HepG2 (cell line): Measurements from ENCODE around the gene KRTAP5-1. TPM values are rescaled to one million over a fixed set of nuclear protein-coding genes. Genes with fewer than 3 reads are reported as not detected.
A peak's percentile ranks its signal among the peaks of the same experiment; 100 is the strongest.

Source experiments
- AKAP8 ChIP-seq: sonication (generic); formaldehyde crosslinking; IDR thresholded peaks from 2 replicates; pipeline ENCODE4 v1.5.1; 2020; ENCODE audit warnings: mild to moderate bottlenecking, missing genetic modification reagents
- E2F1 ChIP-seq: sonication (generic); formaldehyde crosslinking; IDR thresholded peaks from 2 replicates; pipeline ENCODE4 v1.5.0; 2020; ENCODE audit warnings: missing genetic modification reagents
- FOXA3 ChIP-seq: IDR thresholded peaks from 2 replicates; pipeline ENCODE4 v1.6.1; 2016; ENCODE audit warnings: missing genetic modification reagents, missing compliant biosample characterization
- FOXP4 ChIP-seq: sonication (generic); formaldehyde crosslinking; IDR thresholded peaks from 2 replicates; pipeline ENCODE4 v1.4.0; 2020; ENCODE audit warnings: missing genetic modification reagents
- HNF4A ChIP-seq: sonication (generic); formaldehyde crosslinking; IDR thresholded peaks from 2 replicates; pipeline ENCODE4 v1.4.0; 2020; ENCODE audit warnings: missing genetic modification reagents
- HNF4G ChIP-seq, 2 experiments: sonication (generic) in 1 of 2; formaldehyde crosslinking in 1 of 2; IDR thresholded peaks; 2 replicates each; pipeline versions ENCODE4 v1.4.0 to v1.6.1; 2011 to 2020; ENCODE audit warnings: borderline replicate concordance in 2 of 2, low read depth in 2 of 2, mild to moderate bottlenecking in 2 of 2, low read length in 1 of 2, missing genetic modification reagents in 1 of 2, moderate library complexity in 1 of 2
- JARID2 ChIP-seq: sonication (generic); formaldehyde crosslinking; IDR thresholded peaks from 2 replicates; pipeline ENCODE4 v1.8.1; 2023; ENCODE audit warnings: missing genetic modification reagents, inconsistent platforms; ENCODE audit not compliant: insufficient replicate concordance
- NCOA5 ChIP-seq: sonication (generic); formaldehyde crosslinking; IDR thresholded peaks from 2 replicates; pipeline ENCODE4 v1.4.0; 2020; ENCODE audit warnings: missing genetic modification reagents
- PHF21A ChIP-seq: sonication (generic); formaldehyde crosslinking; IDR thresholded peaks from 2 replicates; pipeline ENCODE4 v1.5.0; 2020; ENCODE audit warnings: mild to moderate bottlenecking, missing genetic modification reagents
- RXRA ChIP-seq: sonication (generic); formaldehyde crosslinking; IDR thresholded peaks from 2 replicates; pipeline ENCODE4 v1.5.1; 2020; ENCODE audit warnings: missing genetic modification reagents
- SMAD3 ChIP-seq: sonication (generic); formaldehyde crosslinking; IDR thresholded peaks from 2 replicates; pipeline ENCODE4 v1.4.0; 2020; ENCODE audit warnings: missing genetic modification reagents
- SOX5 ChIP-seq: IDR thresholded peaks from 2 replicates; pipeline ENCODE4 v1.6.1; 2016; ENCODE audit warnings: borderline replicate concordance
- SUZ12 ChIP-seq: fragments of 150-350 bp; IDR thresholded peaks from 2 replicates; pipeline ENCODE4 v1.6.1; 2014; ENCODE audit warnings: low read depth, low read length
- TAF1 ChIP-seq: sonication (generic); formaldehyde crosslinking; IDR thresholded peaks from 2 replicates; pipeline ENCODE4 v1.4.0; 2020; ENCODE audit warnings: missing genetic modification reagents
- TCF12 ChIP-seq, 2 experiments: fragments of 450-650 bp in 1 of 2; sonication (generic) in 1 of 2; formaldehyde crosslinking in 1 of 2; IDR thresholded peaks; 2 replicates each; pipeline versions ENCODE4 v1.6.1 to v1.8.0; 2017 to 2022; ENCODE audit warnings: antibody characterized with exemption in 1 of 2, mild to moderate bottlenecking in 1 of 2, missing genetic modification reagents in 1 of 2, moderate library complexity in 1 of 2
- XBP1 ChIP-seq: sonication (generic); formaldehyde crosslinking; IDR thresholded peaks from 2 replicates; pipeline ENCODE4 v1.5.0; 2020; ENCODE audit warnings: missing genetic modification reagents
- ZFP90 ChIP-seq: sonication (generic); formaldehyde crosslinking; IDR thresholded peaks from 2 replicates; pipeline ENCODE4 v1.8.0; 2022; ENCODE audit warnings: missing genetic modification reagents, mild to moderate bottlenecking, inconsistent platforms, borderline replicate concordance
- ZFY ChIP-seq: sonication (generic); formaldehyde crosslinking; IDR thresholded peaks from 2 replicates; pipeline ENCODE4 v1.4.0; 2020; ENCODE audit warnings: missing genetic modification reagents
- ZNF674 ChIP-seq: sonication (generic); formaldehyde crosslinking; IDR thresholded peaks from 2 replicates; pipeline ENCODE4 v1.5.0; 2020; ENCODE audit warnings: low read depth, mild to moderate bottlenecking, missing genetic modification reagents
- ZNF776 ChIP-seq: sonication (generic); formaldehyde crosslinking; IDR thresholded peaks from 2 replicates; pipeline ENCODE4 v1.4.0; 2020; ENCODE audit warnings: mild to moderate bottlenecking, missing genetic modification reagents
- ZNF777 ChIP-seq: sonication (generic); formaldehyde crosslinking; IDR thresholded peaks from 2 replicates; pipeline ENCODE4 v1.4.0; 2020; ENCODE audit warnings: missing genetic modification reagents
- polyA plus RNA-seq, 8 experiments: library from polyadenylated mRNA; depleted of rRNA in 3 of 8; stranded (reverse) in 7 of 8; unstranded in 1 of 8; fragments of >200 nt; fragmentation: Illumina TruSeq in 4 of 8; extraction: Trizol in 4 of 8; gene quantifications; 2 replicates each; pipeline versions ENCODE4 v1.2.1 to v1.2.3, GENCODE V29; 2011 to 2016; ENCODE audit warnings: low read depth in 4 of 8, missing spikeins in 1 of 8, mixed read lengths in 1 of 8; ENCODE audit not compliant: insufficient read depth in 1 of 8
- total RNA-seq, 5 experiments: library from RNA; depleted of rRNA; stranded (reverse); fragments of >200 nt; fragmentation: Illumina TruSeq; extraction: Trizol; gene quantifications; 2 replicates each; pipeline ENCODE4 v1.2.3, GENCODE V29; 2016; ENCODE audit warnings: low read depth in 1 of 5
- TF ChIP-seq, protein P1 (sequence below): IDR thresholded peaks from 2 replicates; pipeline ENCODE4 v1.6.1; 2016
- TF ChIP-seq, protein P2 (sequence below): sonication (generic); formaldehyde crosslinking; IDR thresholded peaks from 2 replicates; pipeline ENCODE4 v1.8.1; 2023; ENCODE audit warnings: mild to moderate bottlenecking, missing genetic modification reagents
- TF ChIP-seq, protein P3 (sequence below): IDR thresholded peaks from 2 replicates; pipeline ENCODE4 v1.6.1; 2016; ENCODE audit warnings: missing compliant biosample characterization, missing genetic modification reagents, borderline replicate concordance

KRTAP5-1 gene
- total and polyA plus RNA-seq, 2 of the 13 experiments (the other 11 are each of a cell fraction or from before 2014, with no cell fraction given): not detected

- TF ChIP-seq, protein P1, sequence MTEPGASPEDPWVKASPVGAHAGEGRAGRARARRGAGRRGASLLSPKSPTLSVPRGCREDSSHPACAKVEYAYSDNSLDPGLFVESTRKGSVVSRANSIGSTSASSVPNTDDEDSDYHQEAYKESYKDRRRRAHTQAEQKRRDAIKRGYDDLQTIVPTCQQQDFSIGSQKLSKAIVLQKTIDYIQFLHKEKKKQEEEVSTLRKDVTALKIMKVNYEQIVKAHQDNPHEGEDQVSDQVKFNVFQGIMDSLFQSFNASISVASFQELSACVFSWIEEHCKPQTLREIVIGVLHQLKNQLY (CRISPR knock-in tag): no peak
- TF ChIP-seq ZNF777 (CRISPR knock-in tag) (0 out of 2 replicates have a peak, but pooled peaks have one; percentile 42), JARID2 (CRISPR knock-in tag) (no peak), RXRA (CRISPR knock-in tag) (peak; percentile 52; the same call in 1 of the 2 replicates), HNF4A (peak; percentile 66), SUZ12 (no peak), FOXA3 (CRISPR knock-in tag) (no peak), TAF1 (CRISPR knock-in tag) (0 out of 2 replicates have a peak, but pooled peaks have one; percentile 18), NCOA5 (CRISPR knock-in tag) (no peak), HNF4G (IDR thresholded peaks at IDR 0.05; ENCODE audit: borderline replicate concordance, low read depth, low read length) (peak; percentile 68; the same call in 1 of the 2 replicates), HNF4G (CRISPR knock-in tag; IDR thresholded peaks at IDR 0.05; ENCODE audit: borderline replicate concordance, low read depth) (no peak), TCF12 (IDR thresholded peaks at IDR 0.05) (no peak), TCF12 (CRISPR knock-in tag; IDR thresholded peaks at IDR 0.05) (no peak), ZFP90 (no peak), ZFY (CRISPR knock-in tag) (peak; percentile 36; the same call in 1 of the 2 replicates), ZNF674 (no peak), ZNF776 (CRISPR knock-in tag) (no peak), PHF21A (peak; percentile 37), FOXP4 (CRISPR knock-in tag) (no peak), AKAP8 (CRISPR knock-in tag) (0 out of 2 replicates have a peak, but pooled peaks have one; percentile 31), SMAD3 (no peak), XBP1 (CRISPR knock-in tag) (no peak), E2F1 (no peak), SOX5 (no peak)
- TF ChIP-seq, protein P2, sequence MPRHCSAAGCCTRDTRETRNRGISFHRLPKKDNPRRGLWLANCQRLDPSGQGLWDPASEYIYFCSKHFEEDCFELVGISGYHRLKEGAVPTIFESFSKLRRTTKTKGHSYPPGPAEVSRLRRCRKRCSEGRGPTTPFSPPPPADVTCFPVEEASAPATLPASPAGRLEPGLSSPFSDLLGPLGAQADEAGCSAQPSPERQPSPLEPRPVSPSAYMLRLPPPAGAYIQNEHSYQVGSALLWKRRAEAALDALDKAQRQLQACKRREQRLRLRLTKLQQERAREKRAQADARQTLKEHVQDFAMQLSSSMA (CRISPR knock-in tag): no peak
- TF ChIP-seq, protein P3, sequence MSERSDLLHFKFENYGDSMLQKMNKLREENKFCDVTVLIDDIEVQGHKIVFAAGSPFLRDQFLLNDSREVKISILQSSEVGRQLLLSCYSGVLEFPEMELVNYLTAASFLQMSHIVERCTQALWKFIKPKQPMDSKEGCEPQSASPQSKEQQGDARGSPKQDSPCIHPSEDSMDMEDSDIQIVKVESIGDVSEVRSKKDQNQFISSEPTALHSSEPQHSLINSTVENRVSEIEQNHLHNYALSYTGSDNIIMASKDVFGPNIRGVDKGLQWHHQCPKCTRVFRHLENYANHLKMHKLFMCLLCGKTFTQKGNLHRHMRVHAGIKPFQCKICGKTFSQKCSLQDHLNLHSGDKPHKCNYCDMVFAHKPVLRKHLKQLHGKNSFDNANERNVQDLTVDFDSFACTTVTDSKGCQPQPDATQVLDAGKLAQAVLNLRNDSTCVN (CRISPR knock-in tag): no peak
These were observed 15.1 kb downstream of the KRTAP5-1 start (continued) for GRCh38 chr11:1570001-1570453.
